ENCODE results near the gene TBC1D1. TPM values are rescaled to one million over a fixed set of nuclear protein-coding genes. Genes with fewer than 3 reads are reported as not detected.

The TBC1D1 gene
- polyA plus RNA-seq, 3 donors = 23.3 to 70.0 (median 31.5) TPM

DNA sequence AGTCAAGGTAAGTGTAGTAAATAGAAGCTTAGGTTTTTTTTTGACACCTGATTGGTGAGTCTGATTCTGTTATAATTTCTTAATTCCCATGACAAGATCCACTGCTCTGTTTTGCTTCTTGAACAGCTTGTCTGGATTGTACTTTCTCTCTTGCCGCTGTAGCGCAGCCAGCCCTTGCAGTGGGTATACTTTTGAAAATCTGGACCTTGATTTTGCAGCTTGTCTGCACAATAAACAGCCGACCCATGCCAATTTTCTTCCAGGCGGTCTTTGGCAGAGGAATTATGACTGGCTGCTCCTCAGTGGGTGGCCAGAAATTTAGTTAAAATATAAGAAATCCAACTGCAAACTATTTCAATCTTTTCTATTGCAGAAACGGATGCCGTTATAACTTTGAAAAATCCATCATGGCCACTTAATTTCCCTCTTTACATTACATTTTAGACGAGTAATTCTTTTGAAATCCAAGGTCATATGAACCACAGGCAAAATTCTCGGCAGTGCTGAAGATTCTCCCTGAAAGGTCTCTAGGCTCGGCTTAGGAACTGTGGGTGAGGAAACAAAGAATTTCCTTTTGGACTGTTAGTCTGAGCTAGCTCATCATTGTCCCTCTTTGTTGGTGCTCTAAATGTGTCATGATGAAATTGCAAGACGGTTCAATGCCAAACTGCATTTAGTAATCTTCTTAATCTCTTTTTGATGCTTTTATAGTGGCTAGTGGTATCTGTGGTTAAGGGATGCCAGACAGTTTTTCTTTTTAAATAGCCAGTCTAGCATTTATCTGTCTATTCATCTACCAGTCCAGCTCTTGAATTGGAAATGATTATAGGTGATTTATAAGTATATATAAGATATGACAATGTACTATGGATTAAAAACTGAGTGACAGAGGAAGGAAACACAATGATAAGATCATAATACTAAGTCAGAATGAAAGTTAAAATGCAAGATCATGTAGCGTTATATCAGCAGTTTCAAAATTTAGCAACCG, 37.8 kb downstream of the TBC1D1 start:
- Mint-ChIP-seq H3K4me1 (peaks cover 11% of the 10 kb centered on the region), H3K4me3 (no peak overlapping the region), H3K9me3 (peaks cover 0 to 2% (median 0%) of the 10 kb centered on the region in 7 donors), H3K27ac (no peak overlapping the region), H3K27me3 (ENCODE audit: low read depth in 3 of 3) (peaks cover 0 to 4% (median 0%) of the 10 kb centered on the region in 3 donors), H3K36me3 (peaks cover 42 to 44% of the 10 kb centered on the region in 2 donors)
- Histone ChIP-seq H3K9me3 (replicated peaks in 1 of 2; ENCODE audit: control insufficient read depth in 1 of 2, insufficient read depth in 1 of 2, low read length in 2 of 2) (no peaks in the 10 kb centered on the region), H2AFZ (ENCODE audit: insufficient read depth, low read depth, low read length, poor library complexity, severe bottlenecking) (no peak overlapping the region), H3K36me3 (replicated peaks in 1 of 2; ENCODE audit: control insufficient read depth in 1 of 2, insufficient read depth in 2 of 2, low read length in 2 of 2) (peaks cover 19 to 63% of the 10 kb centered on the region in 2 donors), H3K4me1 (ENCODE audit: control insufficient read depth in 1 of 2, insufficient read depth in 2 of 2, low read length in 2 of 2) (no peaks in the 10 kb centered on the region), H3K27ac (ENCODE audit: low read depth in 1 of 2, low read length in 2 of 2) (no peak overlapping the region), H3K79me2 (ENCODE audit: insufficient read depth, low read length) (peaks cover 35% of the 10 kb centered on the region), H3K4me2 (replicated peaks; ENCODE audit: extremely low read depth, low read length, poor library complexity, severe bottlenecking) (no peak overlapping the region), H3K27me3 (ENCODE audit: control insufficient read depth in 2 of 2, insufficient read depth in 2 of 2, low read length in 2 of 2) (no peaks in the 10 kb centered on the region), H3K4me3 (replicated peaks in 1 of 3; ENCODE audit: low read depth in 2 of 3, low read length in 3 of 3) (no peak overlapping the region), H3K9ac (ENCODE audit: insufficient read depth, low read length, poor library complexity, severe bottlenecking) (no peak overlapping the region), H4K20me1 (ENCODE audit: insufficient read depth, low read length) (peaks cover 94% of the 10 kb centered on the region)
- no peak for DNase-seq
- TF ChIP-seq CTCF (IDR thresholded peaks at IDR 0.05) = no peak
- intact Hi-C loops (cut with micrococcal nuclease) = no loop called here
- WGBS (ENCODE audit: insufficient coverage) = 67% methylated on average over 5 of the region's 12 CpGs

DNA sequence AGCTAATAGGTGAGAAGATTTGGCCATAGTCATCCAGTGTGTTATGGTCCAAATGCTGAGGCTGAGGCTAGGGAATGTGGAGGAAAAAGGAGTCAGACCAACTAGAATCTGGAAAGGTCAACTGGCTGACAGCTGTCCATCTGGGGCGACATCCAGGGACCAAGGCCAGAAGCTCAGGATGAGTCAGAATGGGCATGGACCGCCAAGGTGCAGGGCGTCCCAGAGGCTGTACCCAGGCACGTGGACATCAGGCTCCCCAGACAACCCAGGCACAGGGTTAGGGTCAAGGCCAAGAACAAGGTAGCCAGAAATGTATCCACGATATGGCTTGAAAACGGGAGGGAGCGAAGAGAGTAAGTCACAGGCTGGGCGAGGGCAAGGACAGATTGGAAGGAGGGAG, 43.2 kb downstream of the TBC1D1 start:
- H3K4me3 ChIP-seq (replicated peaks in 1 of 3; ENCODE audit: low read depth in 2 of 3, low read length in 3 of 3) = no peak overlapping the region
- H3K27me3 ChIP-seq (ENCODE audit: control insufficient read depth in 2 of 2, insufficient read depth in 2 of 2, low read length in 2 of 2) = no peaks in the 10 kb centered on the region
- intact Hi-C loops (cut with micrococcal nuclease) = no loop called here
- H3K4me2 ChIP-seq (replicated peaks; ENCODE audit: extremely low read depth, low read length, poor library complexity, severe bottlenecking) = no peak overlapping the region
- WGBS (ENCODE audit: insufficient coverage) = over 99% methylated on average over 8 of the region's 8 CpGs
- no peak for DNase-seq
- peaks cover 33% of the 10 kb centered on the region for H3K79me2 ChIP-seq (ENCODE audit: insufficient read depth, low read length)
- no peaks in the 10 kb centered on the region for H3K4me1 ChIP-seq (ENCODE audit: control insufficient read depth in 1 of 2, insufficient read depth in 2 of 2, low read length in 2 of 2)
- no peaks in the 10 kb centered on the region for H3K9me3 ChIP-seq (replicated peaks in 1 of 2; ENCODE audit: control insufficient read depth in 1 of 2, insufficient read depth in 1 of 2, low read length in 2 of 2)
- peaks cover 16 to 68% of the 10 kb centered on the region in 2 donors for H3K36me3 ChIP-seq (replicated peaks in 1 of 2; ENCODE audit: control insufficient read depth in 1 of 2, insufficient read depth in 2 of 2, low read length in 2 of 2)
- no peak overlapping the region for H3K4me3 Mint-ChIP-seq
- no peak for TF ChIP-seq CTCF (IDR thresholded peaks at IDR 0.05)
- H3K27ac ChIP-seq (ENCODE audit: low read depth in 1 of 2, low read length in 2 of 2) = no peak overlapping the region
- H2AFZ ChIP-seq (ENCODE audit: insufficient read depth, low read depth, low read length, poor library complexity, severe bottlenecking) = no peak overlapping the region
- peaks cover 0 to 4% (median 0%) of the 10 kb centered on the region in 3 donors for H3K27me3 Mint-ChIP-seq (ENCODE audit: low read depth in 3 of 3)
- peaks cover 89% of the 10 kb centered on the region for H4K20me1 ChIP-seq (ENCODE audit: insufficient read depth, low read length)
- H3K4me1 Mint-ChIP-seq = no peaks in the 10 kb centered on the region
- H3K27ac Mint-ChIP-seq = no peak overlapping the region
- H3K9me3 Mint-ChIP-seq = peaks cover 0 to 7% (median 2%) of the 10 kb centered on the region in 7 donors
- no peak overlapping the region for H3K9ac ChIP-seq (ENCODE audit: insufficient read depth, low read length, poor library complexity, severe bottlenecking)
- peaks cover 29 to 36% of the 10 kb centered on the region in 2 donors for H3K36me3 Mint-ChIP-seq

Data from CD14-positive monocyte (primary cell).